Nucleus accumbens (tissue), 56 donors: ENCODE data around the gene P3H2.
"Not testable (repeated sequence)": the region's sequence is repeated elsewhere in the genome, so short reads cannot be mapped to it uniquely, and the experiment has no call there.

Experiments used
- DNase-seq, 56 donors: peaks; one replicate each; lab custom pipeline; 2025; lab: John Stamatoyannopoulos, UW

P3H2 gene

GRCh38 chr3:189999718-190000117 is 121.0 kb downstream of the P3H2 start:
- DNase-seq, result no peak

GRCh38 chr3:189995129-189995528 is 125.6 kb downstream of the P3H2 start:
- no peak for DNase-seq

DNA sequence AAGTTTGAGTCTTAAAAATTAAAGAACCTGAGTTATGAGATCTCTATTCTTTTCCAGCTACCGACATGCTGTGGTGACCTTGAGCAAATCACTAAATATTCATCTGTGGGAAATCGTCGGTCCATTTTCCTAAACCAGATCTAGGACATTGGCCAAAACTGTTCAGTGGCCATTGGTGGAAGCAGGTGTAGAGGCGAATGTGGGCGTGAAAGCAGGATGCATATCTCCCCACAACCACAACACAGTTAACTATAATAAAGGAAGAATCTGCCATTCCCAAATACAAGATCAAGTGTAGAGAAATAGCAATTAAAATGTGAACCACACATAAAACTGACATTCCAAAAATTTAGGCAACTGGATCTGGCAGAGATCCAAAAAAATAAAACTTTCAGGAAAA is 129.9 kb downstream of the P3H2 start:
- DNase-seq, result no peak

- no peak for DNase-seq
Observed at GRCh38 chr3:189988854-189989253, 131.8 kb downstream of the P3H2 start.

- DNase-seq, result no peak
Observed at GRCh38 chr3:189988322-189988721, 132.4 kb downstream of the P3H2 start.

GRCh38 chr3:189985948-189986347 is 134.7 kb downstream of the P3H2 start:
- no peak for DNase-seq

GRCh38 chr3:189983612-189984011 is 137.1 kb downstream of the P3H2 start:
- no peak for DNase-seq

DNA sequence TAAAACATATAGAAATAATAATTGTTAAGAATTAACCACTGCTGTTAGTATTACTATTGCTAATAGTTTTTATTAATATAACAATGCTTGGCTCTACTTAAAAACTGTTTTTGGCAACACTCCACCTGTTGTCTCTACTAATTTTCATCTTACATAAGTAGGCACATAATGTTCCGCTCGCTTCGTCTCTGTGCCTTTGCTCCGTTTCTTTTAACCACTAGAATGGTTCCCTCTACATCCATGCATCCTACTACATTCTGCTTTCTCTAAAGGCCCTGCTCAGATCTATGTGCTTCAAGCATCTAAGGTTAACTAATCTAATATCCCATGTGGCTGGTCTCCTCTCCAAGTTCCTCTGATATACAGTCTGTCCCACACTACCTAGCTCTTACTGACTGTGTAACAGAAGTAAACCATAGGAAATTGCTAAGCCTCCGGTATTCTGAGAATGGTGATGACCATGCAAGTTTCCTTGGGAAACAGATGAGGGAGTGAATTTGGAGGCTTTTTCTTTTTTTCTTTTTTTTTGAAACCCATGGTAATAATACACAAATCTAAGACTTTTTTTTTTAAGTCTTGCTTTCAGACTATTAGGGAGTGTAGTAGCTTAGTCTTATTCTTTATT is 138.3 kb downstream of the P3H2 start:
- DNase-seq, result no peak

DNA sequence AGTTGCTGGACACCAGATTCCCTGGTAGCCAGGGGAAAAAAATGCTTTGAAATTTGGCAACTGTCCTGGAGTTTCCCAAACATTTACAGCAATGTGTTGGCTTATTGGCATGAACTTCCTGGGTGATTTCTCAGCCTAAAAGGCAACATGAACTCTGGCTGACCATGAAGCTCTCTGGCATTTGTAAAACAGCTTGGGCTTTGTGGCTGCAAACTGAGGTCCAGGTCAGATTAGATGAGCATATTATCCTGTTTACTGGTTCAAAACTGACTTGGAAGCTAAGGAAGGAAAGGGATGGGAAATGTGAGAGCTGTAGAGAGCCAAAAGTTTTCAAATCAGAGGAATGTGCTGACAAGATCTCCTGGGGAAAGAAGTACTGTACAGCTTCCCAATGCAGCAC is 139.0 kb downstream of the P3H2 start:
- no peak for DNase-seq

DNA sequence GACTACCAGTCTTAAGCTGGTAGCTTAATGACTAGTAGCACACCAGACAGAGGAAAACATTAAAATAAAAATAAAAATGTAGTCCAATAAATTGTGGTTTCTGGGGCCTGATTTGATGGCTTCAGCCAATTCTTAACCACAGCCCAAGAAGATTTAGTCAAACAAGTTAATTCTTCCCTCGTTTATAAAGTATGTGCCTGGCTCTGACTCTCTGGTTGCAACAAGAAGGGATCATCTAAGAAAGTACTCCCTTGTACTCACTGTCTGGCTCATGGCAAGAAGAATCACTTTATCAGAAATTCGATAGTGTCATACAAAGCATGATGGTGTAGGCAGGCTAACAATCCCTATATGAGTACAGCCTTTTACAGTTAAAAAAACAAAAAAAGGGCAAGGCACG is 141.9 kb downstream of the P3H2 start:
- no peak for DNase-seq

- no peak for DNase-seq
Observed at GRCh38 chr3:189977174-189977573, 143.5 kb downstream of the P3H2 start.

- no peak for DNase-seq
Observed at GRCh38 chr3:189975391-189975990, 145.2 kb downstream of the P3H2 start.

- no peak for DNase-seq
Observed at GRCh38 chr3:189974359-189974758, 146.3 kb downstream of the P3H2 start.

DNA sequence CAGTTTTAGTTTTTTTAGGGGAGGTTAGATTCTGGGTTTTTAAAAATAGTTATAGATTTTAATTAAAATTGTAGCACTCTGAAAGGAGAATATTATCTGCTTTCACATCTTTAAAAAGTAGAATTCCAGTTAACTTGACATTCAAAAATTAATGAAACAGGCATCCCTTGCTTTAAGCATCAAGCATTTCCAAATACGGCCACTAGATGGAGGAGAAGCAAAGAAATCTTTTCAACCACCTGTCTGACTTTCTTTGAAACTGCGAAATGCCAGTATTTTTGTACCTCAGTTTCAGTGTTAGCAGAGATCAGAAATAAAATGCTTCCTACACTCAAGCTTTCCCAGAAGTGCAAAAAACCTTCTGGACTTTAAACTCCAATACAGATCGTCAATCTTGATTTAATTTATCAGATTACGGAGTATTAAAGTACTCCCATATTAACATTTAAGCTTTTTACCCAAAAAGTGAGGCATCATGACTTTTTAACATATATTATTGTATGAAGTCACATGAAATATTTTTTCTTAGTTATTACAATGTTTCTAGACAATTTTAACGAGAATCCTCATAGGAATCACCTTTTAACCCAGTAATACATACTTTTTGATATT is 153.3 kb downstream of the P3H2 start:
- DNase-seq, result peak in 2 of 56 donors; percentile 5 to 22

DNA sequence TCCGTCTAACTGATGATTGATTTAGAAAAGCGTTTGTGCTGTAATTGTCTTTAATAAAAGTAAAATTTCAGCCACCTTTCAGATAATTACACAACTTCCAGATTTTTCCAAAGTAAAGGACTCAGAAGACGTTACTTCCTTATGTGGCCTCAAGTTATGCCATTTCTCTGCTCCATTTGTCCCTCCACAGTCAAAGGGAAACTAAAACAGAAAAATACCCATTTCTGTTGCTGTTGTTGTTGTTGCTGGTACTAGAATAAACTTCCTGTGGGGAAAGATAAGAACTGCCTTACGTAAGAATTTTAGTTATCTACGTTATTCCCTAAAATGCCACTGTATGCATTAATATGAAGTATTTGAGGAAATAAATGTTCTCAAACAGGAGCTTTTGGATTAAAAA is 153.9 kb downstream of the P3H2 start:
- no peak for DNase-seq

- no peak for DNase-seq
Observed at GRCh38 chr3:189964623-189965332, 155.9 kb downstream of the P3H2 start.

- DNase-seq, result no peak
Observed at GRCh38 chr3:189962466-189962865, 158.2 kb downstream of the P3H2 start.

- peak in 52 of 56 donors; percentile 8 to 89 (median 56) for DNase-seq
Observed at GRCh38 chr3:189961522-189962161, 159.1 kb downstream of the P3H2 start.

DNA sequence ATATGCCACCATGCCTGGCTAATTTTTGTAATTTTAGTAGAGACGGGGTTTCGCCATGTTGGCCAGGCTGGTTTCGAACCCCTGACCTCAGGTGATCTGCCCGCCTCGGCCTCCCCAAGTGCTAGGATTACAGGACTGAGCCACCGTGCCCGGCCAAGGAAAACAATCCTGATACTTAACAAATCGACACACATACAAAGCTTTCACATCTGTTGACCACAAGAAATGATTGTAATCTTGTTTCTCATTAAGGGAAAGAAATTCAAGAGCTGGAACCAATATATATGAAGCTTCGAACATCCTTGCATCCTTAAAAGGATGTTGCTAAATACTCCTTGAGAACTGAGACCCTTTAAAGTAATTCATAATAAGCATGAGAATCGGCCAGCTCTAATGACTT is 159.6 kb downstream of the P3H2 start:
- DNase-seq, result not testable (repeated sequence)

- no peak for DNase-seq
Observed at GRCh38 chr3:189954733-189955665, 165.7 kb downstream of the P3H2 start.
